Kidney glomerular epithelial cell (primary cell): ENCODE measurements around the gene CDH4.

ENCODE experiments used
- DNase-seq: peaks from one replicate; lab custom pipeline; 2025; lab: John Stamatoyannopoulos, UW

CDH4 gene

DNA sequence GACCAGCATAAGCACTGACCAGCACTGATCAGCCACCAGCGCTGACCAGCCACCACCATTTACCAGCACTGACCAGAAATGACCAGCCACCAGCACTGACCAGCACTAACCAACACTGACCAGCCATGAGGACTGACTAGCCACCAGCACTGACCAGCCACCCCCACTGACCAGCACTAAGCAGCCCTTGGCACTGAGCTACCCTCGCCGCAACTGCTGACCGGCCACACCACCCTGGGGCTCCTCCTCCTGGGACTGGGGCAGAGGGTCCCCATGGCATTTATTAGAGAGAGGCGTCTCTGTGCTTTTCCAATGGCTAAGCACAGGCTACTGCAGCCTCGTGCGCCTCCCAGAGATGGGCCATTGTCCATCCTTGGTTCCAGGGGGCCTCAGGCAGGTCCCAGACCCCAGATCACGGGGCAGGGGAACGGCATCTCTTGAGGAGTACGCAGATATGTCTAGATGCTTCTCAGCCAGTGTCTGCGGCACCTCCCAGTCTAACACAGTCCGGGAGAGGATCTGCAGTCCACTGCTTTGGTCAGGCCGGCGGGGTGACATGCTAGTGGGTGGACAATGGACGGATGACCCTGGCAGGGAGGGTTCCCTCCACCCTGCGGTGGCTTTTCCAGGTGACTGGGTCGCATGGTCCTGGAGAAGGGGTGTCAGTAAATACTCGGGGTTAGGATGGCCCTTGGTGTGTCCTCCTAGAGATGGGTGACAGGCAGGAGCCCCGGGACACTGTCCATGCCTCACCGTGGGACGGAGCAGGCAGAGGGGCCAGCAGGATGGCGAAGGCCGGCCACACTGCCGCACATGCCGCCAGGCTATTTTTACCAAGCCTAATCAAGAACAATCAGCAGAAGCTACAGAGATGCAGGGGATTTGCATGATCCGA, 645.6 kb downstream of the CDH4 start:
- no peak for DNase-seq

DNA sequence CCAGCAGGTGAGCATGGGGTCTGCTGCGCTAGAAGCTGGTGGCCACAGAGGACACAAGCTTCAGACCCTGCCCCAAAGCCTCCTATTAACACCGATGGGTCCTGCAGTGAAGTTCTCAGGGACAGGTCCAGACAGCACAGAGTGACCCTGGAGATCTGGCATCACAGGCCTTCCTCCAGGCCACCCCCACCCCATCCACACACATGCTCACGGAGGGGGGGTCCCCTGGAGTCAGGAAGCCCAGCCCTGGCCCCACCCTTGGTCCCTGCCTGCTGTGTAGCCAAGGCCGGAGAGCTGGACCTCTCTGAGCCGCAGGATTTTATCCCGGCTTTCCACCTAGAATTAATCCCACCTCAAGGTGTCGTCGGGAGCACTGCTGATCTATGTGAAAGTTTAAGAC, 646.3 kb downstream of the CDH4 start:
- DNase-seq, result no peak

DNA sequence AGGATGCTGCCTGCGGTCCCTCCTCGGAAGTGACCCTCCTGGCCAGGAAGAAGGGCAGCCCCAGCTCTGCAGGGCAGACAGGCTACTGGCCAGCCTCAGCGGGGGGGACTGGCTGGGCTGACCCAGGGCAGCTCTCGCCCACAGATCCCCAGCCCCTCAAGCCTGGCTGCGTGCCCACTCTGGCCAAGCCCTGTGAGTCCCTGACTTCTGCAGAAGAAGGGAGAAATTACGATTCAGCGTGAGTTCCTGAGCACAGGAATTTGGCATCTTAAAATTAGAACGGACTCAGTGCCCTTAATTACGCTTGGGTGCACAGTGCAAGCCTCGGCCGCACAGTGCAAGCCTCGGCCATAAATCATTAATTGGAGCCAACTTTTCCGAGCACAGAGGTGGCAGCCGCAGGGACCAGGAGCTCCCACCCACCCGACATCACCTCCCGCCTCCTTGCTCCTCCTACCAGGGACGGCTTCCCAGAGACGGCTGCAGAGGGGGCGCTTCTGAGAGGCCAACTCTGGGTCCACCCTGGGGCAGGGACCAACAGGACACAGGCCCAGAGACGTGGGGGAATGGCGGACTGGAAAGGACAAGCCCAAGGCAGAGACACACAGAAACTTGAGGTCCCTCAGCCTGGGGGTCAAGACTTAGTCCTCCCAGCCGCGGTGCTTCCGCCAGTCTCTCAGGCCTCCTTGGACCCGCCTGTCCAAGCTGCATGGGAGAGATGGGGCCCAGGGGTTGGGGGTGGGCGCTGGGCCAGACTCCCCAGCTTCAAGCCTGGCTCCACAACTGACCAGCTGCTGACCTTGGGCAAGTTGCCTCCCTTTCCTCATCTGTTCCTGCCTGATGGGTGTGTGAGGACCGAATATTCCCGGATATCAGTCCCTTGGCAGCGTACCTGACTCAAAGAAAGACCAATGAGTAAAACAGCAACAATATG, 648.2 kb downstream of the CDH4 start:
- no peak for DNase-seq

DNA sequence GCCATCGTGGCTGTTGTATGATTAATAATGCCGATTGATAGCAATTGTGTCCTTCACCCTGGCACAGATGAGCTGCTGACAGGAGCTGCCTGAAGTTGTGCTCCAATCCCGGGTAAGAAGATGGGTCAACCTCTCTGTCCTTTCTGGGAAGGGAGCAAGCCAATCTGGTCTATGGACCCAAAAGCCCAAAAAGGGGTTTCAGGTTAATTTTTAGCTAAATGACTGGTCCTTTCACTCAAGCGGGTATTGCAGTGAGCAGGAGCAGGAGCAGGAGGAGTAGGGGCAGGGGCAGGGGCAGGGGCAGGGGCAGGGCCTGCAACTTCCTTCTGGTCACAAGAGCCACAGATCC, 648.9 kb downstream of the CDH4 start:
- DNase-seq, result no peak

DNA sequence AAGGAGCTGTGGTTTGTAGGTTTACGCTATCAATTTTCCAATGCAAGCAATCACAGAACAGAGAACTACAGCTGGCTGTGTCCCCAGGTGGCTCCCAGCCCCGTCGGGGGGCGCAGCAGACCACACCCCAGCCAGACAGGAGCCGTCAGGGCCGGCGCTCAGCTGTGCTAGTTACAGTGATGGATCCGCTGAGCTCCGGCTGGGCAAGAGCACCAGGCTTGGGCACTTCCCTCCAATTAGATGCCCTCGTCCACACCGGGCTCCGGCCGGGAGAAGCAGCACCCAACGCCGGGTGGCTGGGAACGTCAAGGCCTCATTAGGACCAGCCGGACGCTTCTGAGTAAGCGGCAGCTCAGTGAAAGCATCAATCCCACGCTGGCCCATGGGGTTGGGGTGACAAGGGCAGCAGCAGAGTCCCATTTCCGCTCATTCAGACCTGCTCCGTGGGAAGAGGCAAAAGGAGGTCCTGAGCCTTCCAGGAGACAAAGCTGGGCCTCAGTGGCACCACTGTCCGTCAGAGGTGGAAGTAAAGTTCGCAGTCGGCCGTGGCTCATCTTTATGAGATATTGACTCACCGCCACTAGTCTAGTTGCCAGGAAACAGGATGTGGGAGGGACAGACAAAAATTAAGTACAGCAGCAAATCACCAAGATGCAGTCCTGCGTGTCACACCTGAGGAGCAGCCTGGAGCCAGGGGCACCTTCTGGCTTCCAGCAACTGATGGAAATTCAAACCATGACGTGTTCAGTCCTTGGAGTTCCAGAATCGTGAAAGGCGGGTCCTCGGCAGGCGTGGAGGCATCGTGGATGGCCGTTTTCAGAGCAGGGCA, 649.5 kb downstream of the CDH4 start:
- no peak for DNase-seq

DNA sequence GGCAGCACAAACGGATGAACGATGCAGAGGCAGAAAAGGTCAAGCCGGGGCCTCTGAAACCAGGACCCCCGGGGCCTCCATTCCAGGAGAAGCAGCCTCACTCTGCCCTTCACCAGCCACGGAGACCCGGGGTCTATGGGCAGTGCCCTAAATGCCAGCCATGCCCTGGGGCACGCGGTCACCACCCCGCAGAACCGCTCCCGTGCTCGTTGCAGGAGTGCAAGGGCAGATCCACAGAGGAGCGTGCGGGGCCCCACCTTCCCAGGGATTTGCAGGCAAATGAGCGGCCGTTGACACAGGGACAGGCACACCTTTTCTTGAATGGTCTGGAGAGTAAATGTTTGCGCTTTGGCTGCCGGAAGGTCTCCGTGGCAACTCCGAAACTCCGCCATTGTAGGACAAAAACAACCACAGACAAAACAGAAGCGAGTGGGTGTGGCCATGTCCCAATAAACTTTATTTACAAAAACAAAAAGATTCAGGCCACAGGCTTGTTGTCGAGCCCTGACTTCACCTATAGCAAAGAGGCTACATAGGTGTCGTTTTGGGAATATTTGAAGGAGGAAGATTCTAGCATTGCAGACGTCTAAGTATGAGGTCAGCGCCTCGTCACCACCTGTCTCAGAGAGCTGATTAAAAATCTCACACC, 650.3 kb downstream of the CDH4 start:
- DNase-seq, result no peak

DNA sequence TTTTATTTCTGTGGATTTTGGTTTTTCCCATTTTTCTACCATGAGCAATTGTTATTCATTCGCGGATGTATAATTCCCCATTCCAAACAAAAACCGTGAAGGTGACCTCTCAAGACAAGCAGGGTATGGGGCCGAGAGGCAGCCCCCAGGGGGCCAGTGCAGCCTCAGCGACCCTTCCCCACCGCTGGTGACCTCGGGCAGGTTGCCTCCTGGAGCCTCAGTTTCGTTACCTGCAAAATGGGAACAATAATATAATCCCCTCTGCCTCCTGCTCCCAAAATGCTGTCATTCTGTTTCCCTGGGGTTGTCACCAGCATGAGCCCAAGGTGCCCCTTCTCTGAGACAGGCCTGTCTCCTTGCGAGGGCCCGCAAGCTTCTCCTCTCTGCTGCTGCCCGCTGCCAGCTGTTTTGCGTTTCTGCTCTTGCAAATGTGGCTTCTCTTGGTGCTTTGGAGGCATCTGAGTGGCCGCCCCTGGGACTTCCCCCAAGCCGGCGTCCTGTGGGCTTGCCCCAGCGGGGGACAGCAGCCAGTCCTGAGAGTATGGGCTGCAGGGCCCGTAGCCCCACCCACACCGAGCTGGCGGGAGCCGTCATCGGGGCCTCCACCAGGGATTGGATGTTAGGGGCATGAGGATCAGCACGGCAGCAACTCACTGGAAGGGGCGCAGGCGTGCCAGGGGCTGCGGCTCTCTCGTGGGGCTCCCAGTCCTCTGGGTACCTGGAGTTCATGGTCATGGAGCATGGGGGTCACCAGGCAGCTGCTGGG, 651.7 kb downstream of the CDH4 start:
- DNase-seq, result no peak

DNA sequence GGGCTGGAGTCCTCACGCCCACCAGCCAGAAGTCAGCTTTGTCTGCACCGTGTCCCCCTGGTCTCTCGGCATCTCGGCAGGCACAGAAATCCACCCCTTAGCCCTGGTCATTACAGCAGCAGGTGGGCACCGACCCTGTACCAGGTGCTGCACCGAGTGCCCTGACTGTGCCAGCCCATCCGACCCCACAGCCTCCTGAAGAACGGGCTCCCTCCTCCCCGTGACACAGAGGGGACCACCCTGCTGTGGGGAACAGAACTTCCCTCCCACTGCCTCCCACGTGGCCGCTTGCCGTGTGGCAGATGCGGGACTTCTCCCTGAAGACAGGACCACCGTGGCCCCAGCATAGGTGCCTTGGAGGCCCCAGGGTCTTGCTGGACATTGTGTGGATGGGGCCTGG, 652.4 kb downstream of the CDH4 start:
- no peak for DNase-seq

DNA sequence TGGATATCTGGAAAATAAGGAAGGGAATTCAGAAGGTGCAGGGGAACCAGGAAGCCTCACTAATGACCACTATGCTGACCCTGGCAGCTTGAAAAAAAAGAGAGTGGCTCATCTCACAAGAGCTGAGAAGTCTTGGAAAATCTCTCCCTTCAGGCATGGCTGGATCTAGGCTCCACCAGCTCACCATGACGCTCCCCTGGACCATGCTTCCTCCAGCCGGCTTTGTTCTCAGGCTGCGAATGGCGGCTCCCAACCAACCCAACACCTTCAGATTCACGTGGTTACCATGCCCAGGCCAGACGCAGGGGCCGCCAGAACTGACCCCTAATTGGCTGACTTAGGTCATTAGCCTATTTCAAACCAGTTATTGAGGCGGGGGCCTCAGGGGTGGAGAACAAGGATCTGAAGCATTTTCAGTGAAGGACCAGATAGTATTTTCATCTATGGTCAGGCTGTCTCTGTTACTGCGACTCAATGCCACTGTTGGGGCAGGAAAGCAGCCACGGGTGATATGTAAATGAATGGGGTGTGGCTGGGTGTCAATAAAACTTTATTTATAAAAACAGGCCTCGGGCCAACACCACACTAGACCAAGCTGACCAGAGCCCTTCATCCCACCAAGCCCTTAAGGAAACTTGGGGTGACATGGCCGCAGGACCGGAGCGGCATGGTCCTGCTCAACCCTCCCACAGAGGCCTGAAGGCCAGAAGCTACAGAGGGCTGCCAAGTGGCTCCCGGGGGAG, 653.9 kb downstream of the CDH4 start:
- DNase-seq, result no peak

DNA sequence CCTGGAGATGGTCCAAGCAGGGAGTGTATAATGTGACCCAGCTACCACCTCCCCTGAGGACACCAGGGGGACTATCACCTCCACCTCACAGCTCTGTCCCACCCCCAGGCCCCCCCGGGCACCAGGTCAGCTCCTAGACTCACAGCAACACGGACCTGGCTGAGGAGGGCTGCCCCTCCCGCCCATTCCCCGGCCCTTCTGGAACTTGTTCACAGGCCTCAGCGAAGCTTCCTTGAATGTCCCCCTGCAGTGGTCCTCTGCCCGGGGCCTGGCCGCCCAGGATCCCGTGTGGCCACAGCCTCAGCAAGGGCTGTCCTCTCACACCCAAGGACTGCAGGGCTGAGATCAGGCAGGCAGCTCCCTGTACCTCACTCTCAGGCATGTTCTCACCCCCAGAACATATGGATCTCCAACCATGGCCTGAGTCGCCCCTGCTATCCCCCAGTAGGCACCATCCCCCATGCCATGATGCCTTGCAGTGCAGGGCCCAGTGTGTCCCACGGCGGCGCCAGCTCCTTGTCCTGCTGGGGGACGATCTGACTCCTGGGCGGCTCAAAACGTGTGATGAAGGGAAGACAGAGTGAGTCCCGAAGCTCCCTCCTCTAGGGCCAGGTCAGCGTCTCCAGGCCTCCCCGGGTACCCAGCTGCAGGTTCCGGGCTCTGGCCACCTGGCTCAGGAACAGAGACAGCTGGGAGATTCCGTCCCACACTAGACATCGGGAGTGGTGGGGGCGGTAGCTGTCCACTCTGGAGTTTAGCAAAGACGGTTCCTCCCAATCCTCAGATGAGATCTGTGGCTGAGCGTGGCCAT, 655.2 kb downstream of the CDH4 start:
- no peak for DNase-seq

DNA sequence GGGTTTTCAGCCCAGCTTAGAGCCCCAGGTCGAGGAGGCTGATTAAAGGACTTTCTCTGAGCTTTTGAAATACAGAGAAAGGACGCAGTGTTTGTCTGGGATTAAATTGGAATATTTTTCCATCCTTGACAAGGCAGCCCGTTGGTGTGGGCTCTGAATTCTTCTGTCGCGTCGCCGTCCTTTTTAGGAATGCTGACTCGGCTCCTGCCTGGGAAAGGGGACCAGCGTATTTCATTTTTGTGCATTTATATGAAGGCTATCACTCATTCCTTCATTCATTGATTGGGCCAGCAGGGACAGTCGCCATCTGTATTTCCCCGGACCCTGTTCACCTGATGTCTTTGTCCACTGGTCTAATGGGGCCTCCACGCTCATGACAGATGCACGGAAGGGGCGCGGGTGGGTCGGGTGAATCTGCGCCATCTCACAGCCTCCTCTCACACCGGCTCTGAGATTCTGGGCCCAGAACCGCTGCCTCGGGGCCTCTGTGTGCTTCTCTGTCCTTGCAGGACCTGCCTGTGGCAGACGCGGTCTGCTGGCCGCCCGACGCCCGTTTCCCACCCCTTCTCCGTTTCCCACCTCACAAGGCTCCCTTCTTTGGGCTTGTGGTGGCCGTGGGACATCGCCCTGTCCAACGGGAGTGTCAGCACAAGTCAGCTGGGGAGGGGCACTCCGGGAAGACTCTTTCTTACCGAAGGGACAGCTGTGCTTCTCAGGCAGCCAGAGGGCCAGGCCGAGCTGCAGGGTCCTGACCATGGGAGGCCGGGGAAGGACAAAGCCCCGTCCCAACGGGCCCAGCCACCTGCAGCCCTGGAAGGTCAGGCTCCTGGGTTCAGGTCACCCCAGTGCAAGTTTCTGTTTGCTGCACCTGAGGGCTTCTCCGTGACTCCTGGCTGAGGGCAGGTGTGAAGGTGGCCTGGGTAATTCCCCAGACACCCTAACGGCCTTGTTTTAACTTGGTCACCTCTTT, 656.3 kb downstream of the CDH4 start:
- no peak for DNase-seq

DNA sequence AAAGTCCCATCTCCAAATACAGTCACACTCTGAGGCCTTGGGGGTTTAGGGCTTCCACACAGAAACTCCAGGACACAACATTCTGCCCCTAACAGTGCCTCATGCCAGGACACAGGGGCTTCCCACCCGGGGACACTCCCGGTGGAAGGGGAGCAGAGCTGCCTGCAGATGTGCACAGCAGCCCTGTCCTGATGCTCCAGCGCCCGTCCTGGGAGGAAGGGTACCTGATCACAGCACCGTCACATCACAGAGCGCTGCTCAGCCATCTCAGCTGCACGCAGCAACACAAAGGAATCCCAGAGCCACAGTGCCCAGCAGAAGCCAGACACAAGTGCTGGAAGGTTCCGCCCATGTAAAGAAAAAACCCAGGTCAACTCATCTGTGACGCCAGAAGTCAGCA, 657.0 kb downstream of the CDH4 start:
- no peak for DNase-seq

DNA sequence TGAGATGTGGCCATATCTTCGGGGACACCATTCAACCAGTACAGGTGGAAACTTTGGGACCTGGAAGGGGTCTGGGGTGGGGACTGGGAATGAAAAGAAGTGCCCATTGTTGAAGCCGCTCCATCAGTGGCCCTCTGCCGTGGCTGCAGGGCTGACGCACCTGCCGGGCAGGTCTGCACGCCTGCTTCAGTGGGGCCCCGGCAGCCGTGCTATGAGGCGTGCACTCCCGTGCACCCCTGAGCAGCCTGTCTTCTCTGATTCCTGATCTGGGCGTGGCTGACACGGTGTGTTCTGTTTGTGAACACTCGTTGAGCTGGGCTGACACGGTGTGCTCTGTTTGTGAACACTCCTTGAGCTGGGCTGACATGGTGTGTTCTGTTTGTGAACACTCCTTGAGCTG, 657.8 kb downstream of the CDH4 start:
- DNase-seq, result no peak

DNA sequence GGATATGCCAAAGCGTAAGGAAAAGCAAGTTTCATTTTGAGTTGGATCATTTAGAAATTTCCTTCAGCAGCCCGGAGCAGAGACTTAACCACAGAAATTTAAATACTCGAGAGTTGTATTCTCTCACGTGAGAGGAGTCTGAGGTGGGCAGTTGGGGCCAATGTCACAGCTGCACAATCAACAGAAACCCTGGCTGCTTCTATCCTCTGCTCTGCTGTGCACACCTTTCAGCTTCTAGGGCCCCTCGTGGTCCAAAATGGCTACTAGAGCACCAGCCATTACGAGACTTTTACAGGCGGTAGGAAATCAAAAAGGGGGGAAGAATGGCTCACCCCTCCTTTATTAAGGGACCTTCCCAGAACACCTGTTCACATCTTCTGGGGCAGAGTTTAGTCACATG, 659.8 kb downstream of the CDH4 start:
- DNase-seq, result no peak

DNA sequence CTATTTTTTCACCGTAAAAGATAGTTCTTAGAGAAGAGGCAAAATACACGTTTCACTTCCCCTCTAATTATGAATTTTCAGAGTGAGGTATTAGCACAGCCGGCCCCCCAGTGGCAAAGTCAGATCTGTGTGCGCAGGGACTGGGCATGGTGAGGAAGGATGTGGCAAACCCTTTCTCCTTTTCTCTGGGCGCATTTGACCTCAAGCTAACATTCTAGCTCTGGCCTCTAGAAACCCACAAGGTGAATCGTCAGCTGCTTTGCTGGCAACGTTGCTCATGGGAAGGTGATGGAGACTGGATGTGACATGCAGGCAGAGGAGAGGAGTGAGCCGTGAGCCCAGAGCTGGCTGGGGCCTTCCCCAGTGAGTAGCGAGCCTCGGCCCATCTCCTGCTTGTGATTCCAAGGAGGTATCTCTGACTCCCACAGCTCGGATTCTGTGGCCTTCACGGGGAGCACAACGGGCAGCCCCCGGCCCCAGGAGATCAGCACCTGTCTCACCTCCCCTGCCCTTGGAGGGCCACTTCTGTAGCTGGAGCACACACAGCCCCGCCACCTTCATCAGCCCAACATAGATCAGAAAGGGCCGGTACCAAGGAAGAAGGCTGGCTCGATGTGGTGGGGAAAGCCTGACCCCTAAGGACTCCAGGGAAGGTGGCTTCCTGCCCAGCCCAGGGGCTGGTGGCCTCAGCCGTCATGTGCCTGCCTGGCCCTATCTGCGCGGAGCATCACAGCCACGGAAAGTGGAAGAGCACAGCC, 660.8 kb downstream of the CDH4 start:
- no peak for DNase-seq

DNA sequence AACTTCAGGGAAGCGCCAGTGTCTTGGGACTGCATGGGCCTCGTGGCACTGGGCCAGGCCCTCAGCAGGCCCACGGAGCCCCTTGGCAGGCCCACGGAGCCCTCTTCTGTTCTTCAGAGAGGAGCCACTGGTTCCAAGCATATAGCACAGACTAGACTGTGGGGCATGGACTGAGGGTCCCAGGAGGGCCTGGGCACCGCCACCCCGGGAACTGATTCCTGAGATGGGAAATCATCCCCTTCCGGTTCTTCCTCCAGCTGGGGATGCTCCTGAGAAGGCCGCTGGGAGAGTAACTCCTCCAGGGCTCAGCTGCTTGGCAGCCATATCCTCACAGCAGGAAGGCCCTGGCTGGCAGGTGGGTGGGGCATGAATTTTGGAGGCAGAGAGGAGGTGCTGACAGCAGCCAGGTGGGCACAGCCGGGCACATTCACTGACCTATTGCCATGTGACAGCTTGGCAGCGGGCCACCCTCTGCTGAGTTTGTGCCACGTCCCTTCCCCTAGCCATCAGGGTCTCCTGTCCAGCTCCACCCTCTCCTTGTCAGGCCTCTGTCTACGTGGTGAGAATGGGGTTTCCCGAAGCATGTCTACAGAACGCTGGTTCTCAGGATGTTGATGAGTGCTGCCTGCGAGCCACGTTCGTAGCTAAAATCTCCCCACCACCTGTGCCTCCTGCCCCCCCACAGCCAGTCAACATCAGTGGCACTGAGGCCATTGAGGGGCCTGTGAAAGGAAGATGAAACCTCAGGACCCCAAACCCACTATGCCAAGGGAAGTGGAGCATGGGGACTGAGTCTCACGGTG, 661.6 kb downstream of the CDH4 start:
- no peak for DNase-seq

DNA sequence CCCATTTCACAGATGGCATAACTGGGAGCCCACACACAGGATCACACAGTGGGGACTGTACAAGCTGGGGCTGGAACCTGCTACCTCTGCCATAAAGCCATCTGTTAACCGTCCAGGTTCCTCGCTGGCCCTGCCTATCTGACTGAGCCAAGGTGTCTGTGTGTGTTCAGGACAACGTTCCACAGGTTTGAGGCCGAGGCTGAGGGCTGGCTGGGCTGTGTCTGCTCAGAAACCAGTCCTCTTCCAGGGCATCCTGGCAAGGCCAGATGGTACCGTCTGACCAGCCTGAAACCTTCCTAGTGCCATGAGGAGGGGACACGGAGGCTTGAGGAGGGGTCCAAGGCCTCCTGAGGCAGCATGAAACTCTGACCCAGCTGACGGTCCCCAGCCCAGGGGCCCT, 663.0 kb downstream of the CDH4 start:
- no peak for DNase-seq
